GM19193 (cell line): ENCODE data around the gene PNKP.
A peak's percentile ranks its signal among the peaks of the same experiment; 100 is the strongest.

ENCODE experiments used
- POLR2A ChIP-seq: IDR thresholded peaks from 4 replicates; pipeline ENCODE4 v1.6.1; 2011; ENCODE audit not compliant: insufficient read depth, insufficient read length; ENCODE audit errors: extremely low read depth

PNKP gene

DNA sequence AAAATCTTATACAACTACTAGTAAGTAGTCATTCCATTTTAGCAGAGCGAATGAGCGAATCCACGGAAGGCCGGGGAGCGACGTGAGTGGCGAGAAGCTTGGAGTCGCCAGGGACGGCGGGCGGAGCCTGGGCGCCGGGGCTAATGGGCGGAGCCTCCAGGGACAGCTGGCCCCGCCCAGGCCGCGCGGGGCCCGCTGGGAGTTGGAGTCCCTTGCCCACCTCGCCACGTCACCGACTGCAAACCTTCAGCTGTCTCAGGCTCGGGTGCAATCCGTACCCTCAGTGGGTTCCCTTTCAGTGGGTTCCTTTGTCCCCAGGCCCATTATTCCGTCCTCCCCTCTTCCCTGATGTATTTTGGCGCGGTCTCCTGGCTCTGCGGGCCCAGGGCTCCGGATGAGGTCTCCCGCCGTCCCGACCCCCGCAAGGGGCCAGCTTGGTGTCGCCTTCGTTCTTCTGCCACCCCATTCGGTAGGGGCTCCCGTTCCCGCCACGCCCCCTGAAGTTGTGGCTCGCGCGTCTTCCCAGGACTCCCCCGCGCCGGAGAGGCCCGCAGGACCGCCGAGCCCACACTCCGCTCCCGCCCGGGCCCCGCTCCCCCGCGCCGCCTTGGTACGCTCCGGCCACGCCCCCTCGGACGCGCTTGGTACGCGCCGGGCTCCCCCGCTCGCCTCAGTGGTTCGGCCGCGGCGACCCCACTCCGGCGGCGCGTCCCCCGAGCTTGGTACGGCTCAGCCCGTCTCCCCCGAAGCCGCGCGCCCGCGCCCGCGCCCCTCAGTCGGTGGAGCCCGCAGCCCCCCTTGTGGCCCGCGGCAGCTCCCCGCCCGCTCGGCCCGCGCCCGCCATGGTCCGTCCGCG is 16.7 kb downstream of the PNKP start, which contains the start of gene PTOV1:
Gene PTOV1, plus strand, starts transcription at position 673 of the 856 bp plus-strand sequence.
- TF ChIP-seq POLR2A = peak; percentile 55

DNA sequence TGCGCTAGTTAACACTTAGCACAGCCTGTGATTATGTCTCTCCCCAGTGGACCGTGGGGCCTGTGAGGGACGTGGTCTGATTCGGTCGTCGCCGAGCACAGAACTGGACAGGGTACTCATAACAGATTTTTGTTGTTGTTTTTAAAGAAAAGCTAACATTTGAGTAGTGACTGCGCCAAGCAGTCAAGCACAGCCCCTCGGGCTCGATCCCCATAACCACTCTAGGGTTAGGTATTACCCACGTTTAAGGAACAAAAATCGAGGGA is 17.2 kb downstream of the PNKP start:
- TF ChIP-seq POLR2A = no peak

DNA sequence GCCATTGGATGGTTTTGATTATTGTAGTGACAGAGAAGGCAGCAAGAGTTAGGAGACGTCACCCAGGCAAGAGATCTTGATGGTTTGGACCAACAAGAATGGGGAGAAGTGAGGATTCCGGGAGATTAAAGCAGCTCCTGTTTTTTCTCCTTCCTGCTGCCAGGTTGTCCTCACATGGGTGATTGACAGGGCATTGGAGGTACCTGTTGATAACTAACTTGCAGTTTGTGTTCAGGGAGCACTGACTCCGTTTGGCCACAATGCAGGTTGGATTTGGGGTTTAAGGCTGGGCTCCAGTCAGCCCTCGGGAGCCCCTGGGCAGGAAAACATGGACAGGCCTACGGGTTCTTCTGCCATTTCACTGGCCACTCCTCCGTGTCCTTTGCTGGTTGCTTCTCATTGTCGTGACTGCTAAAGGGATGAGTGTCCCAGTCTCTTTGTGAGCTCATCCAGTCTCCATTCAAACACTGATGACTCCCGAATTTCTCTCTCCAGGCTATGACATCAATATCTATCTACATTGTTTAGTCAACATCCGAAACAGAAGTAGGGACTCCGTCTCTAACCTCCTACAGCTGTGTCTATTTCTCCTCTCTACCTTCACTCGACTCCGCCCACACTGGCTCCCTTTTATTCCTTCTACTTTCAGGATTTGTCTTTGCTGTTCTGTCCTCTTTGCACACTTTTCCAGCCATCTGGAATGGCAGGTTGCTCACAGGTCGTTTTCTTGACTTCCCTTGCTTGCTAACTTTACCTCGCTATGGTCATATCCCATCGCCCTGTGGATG is 17.7 kb downstream of the PNKP start:
- no peak for TF ChIP-seq POLR2A

DNA sequence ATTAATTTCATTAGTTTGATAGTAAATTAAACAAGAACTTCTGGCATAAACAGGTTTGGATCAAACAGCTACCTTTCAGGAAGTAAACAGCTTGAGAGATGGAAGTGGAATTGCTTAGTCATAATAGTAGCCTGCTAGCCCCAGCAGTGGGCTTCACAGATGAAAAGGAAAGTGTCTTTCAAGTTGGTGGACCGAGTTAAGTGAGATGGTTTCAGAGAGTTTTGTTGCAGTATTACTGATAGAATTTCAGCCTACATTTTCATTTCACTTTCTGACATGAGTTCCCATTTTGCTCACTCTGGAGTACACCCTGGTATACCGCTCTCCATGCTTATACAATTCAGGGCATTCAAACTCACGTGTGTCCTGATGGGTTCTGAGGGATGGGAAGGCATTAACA is 18.4 kb downstream of the PNKP start:
- no peak for TF ChIP-seq POLR2A

DNA sequence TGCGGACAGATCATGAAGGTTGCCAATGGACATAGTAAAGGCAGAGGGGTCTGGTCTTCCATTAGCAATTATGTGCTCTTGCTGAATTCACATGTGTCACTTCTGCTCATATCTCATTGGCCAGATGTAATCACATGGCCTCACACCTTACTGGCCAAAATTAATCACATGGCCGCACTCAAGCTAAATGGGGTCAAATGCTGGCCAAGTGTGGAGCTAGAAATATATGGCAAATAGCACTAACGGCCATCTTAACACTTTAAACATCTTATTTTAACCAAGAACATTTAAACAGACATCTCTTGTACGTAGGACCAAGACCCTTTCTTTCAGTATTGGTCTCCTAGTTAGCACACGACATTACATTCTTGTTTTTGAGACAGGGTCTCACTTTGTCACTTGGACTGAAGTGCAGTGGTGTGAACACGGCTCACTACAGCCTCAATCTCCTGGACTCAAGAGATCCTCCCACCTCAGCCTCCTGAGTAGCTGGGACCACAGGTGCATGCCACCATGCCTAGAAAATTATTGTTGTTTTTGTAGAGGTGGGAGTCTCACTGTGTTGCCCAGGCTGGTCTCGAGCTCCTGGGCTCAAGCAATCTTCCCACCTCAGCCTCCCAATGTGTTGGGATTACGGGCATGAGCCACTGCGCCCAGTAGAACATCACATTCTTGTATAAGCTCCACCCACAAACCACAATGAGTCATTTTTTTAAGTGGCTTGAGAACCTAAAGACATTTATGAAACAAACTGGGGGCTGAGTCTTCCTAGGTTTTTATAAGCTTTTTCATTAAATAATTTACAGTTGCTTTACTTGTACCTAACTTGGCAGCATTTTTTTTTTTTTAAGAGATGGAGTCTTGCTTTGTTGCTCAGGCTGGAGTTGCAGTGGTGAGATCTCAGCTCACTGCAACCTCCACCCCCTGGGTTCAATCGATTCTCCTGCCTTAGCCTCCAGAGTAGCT is 19.4 kb downstream of the PNKP start:
- TF ChIP-seq POLR2A = no peak

DNA sequence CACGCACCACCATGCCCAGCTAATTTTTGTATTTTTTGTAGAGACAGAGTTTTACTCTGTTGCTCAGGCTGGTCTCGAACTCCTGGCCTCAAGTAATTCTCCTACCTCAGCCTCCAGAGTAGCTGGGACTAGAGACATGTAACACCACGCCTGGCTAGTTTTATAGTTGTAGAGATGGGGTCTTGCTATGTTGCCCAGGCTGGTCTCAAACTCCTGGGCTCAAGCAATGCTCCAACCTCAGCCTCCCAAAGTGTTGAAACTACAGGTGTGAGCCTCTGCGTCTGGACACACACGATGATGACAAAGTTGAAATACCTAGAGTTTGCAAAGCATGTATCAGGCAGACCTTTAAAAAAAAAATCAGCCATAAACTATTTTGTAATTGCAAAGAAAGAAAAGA is 21.0 kb downstream of the PNKP start:
- TF ChIP-seq POLR2A = no peak

DNA sequence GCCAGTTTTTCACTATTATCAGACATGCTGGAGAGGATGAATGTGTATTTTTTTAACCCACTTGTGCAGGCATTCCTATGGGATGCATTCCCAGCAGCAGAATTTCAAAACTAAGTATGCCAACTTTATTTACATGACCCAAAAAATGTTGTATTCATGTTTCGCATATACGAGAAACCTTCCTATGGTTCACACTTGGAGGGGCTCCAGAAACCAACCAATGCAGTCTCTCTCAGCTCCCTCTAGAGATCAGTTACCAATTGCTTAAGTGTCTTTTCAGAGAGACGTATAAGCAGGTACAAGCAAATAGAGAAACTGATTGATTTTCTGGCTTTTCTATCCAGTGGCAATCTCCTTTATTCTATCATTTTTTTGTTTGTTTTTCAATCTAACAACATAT is 22.0 kb downstream of the PNKP start:
- no peak for TF ChIP-seq POLR2A

DNA sequence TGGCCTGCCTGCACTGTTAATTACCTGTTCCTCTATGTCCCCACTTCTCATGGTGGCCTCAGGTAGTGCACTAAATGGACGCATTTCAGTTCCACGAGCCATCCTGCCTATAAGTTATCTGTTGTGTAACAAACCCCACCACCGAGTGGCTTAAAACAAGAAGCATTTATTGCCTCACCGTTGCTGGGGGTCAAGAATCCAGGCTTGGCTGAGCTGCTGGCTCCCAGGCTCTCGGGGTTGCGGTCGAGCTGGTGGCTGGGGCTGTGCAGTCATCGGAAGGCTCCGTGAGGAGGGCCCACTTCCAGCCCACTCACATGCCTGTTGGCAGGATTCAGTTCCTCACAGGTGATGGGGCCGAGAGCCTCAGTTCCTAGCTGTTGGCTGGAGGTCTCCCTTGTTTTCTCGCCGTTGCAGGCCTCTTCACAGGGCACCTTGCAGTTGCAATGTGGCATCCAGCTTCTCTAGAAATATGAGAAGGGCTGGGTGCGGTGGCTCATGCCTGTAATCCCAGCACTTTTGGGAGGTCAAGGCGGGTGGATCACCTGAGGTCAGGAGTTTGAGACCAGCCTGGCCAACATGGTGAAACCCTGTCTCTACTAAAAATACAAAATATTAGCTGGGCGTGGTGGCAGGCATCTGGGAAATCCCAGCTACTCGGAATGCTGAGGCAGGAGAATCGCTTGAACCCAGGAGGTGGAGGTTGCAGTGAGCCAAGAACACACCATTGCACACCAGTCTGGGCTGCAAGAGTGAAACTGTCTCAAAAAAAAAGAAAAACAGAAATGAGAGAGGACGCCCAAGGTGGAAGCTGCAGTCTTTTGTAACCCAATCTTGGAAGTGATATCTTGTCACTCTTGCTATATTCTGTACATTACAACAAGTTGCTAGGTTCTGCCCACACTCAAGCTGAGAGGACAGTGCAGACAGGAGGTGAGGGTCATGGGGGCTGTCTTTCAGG is 23.0 kb downstream of the PNKP start:
- TF ChIP-seq POLR2A = no peak

DNA sequence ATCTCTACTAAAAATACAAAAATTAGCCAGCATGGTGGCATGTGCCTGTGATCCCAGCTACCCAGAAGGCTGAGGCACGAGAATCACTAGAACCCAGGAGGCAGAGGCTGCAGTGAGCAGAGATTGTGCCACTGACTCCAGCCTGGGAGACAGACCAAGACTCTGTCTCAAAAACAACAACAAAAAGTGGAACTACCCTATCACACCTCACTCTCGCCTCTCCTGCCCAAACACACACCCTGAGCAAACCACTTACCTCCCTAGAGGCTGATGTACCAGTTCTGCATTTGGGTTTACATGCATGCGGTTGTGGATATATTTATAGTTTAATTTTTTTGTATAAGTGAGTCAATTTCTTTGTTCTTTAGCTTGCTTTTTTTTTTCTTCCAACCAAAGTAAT is 24.1 kb downstream of the PNKP start:
- TF ChIP-seq POLR2A = no peak

DNA sequence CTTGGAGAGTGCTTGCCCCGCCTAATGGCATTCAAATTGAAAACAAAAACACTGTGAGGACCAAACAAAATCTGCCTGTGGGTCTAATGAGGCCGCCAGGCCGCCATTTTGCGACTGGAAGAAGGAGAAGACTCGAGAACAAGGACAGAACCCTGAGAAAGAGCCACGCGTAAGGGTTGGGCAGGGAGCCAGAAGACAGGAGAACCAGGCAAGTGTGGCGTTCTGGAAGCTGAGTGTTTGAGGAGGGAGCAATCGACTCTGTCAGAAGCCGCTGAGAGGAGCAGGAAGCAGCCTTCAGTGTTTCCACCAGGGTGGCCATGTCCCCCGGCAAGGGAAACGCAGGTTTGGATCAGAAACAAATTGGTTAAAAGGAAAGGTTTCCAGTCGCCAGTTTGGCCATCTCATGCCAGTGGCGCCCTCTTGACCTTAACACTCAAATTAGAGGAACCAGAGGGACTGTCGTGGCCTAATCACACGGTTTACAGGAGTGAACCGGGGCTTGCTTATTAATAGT is 26.6 kb downstream of the PNKP start:
- TF ChIP-seq POLR2A = no peak

DNA sequence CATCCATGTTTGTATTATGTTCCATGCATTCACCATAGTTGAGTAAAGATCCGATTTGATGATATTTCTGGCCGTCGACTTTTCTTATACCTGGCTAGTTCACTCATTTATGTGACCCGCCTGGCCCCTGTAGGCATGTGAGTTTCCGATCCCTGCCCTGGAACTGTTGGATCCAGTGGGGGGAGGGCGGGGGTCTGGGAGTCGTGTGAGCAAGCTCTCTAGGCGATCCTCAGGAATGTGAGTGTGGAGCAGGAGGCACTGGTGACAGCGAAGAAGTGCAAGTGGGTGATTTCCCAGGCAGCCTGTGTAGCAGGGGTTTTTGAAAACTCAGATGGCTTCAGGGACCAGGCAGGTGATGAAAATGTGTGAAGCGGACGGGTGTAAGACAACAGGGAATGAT is 27.1 kb downstream of the PNKP start:
- no peak for TF ChIP-seq POLR2A

DNA sequence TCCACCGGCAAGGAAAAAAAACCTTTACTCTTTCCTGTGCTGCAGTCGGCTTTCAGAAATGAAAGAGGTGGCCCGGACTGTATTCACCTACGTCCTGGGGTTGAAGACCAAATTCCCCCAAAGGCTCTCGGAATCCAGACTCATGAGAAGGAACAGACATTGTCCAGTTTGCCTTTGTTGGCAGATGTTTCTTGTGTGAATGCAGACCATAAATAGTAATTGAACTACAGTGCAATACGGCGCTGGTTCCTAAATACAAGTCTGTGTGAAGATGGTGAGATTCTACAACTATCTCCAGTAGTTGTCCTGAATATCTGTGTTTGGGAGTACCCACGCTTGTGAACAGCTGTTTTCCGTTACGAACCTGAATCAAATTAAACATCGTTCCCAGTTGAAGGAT is 27.7 kb downstream of the PNKP start:
- no peak for TF ChIP-seq POLR2A

DNA sequence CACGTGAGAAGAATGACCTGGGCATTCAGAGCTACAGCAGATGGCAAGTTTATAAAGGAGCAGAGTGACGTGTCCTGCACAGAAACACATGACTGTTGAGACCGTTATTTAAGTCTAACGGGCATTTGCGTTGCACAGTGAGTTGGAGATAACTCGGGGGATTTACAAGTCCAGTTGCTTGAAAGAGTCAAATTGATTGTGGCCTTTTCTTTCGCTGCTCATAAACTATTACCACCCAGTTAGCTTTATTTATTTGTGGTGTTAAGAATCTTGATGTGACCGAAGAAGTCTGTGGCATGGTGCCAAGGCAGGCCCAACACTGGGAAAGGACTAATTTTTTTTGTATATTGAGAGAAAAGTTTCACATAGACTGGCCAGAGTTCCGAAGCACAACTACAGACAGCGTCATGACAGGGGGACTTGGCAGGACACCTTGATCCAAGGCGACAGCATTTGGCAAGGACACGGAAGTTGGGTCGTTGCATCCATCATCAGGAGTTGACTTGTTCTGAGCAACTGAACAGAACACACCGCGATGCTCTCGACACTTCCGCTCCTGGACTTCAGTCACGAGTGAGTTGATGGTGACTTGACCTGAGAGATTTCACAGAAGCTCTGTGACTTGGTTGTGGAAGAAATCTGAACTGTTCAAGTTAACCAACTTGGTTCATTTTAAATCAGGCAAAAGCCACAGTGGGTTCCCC is 28.3 kb downstream of the PNKP start:
- no peak for TF ChIP-seq POLR2A
